Jurkat, Clone E6-1 (cell line): ENCODE data around the gene MEF2C.

Experiments
- DNase-seq: peaks from one replicate; pipeline ENCODE4 v3.0.0-alpha.2; 2011; ENCODE audit warnings: low read depth, low spot score
- H3K4me3 ChIP-seq: 2 replicates; pipeline ENCODE4 v1.5.1; 2011; ENCODE audit warnings: mild to moderate bottlenecking, low read length, control low read depth, moderate library complexity

Gene MEF2C

DNA sequence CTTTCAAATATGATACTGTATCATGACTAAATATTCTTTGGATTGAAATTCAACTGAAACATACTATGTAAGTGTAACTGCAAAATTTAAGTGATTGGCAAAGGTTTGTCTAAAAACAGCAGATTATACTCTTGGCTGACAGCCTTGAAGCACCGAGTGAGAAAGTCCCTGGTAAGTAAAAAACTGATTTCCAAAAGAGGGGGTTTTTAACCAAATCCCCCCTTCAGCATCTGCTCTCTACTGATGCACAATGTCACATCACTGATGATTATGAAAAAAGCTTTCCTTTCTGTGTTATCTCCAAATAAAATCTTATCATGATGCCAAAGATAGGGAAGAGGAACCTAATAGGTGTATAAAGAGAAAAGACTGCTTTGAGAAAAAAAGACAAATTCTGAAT lies 141.0 kb downstream of the MEF2C start:
- no peak for DNase-seq
- H3K4me3 ChIP-seq: no peak overlapping the region

DNA sequence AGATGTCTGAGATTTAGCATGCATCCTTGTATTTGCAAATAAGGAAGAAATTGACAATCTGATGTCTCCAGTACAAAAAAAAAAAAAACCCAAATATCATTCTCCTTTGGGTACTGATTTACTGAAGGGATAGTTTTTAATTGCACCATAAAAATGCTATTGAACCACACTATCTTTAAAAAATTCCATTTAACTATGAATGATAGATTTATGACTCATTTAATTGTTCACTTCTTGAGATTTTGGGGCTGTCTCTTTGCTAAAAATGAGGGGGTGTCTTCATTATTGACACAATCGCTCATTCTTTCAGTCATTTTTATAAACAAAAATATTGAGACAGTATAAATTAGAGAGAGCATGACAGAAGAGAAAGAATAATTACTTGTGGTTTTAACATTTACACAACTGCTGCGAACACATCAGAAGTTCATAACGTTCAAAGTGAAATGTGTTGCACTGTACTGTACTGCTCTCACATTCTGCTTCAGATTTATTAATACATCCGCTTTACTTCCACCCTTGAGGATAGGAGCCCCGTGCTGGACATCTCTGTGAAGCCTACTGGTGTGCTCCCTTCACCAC lies 142.3 kb downstream of the MEF2C start:
- no peak for DNase-seq
- H3K4me3 ChIP-seq: no peak overlapping the region

DNA sequence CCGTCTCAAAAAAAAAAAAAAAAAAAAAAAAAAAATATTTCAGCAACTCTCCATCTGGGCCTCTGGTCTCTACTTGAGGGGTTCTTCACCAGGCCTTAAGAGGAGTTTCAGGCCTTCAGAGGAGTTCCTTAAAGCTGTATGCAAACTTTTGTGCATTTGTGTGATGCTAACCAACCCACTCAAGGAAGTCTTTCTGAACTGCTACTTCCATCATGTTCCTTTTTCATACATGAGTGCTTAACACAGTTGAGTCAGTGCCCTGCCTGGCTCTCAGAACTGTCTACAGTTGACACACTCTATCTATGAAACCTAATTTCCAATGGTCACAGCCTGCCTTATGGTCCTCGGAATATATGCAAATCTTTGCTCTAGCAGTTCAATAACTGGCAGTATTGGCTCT lies 146.5 kb downstream of the MEF2C start:
- no peak overlapping the region for H3K4me3 ChIP-seq
- DNase-seq: no peak

DNA sequence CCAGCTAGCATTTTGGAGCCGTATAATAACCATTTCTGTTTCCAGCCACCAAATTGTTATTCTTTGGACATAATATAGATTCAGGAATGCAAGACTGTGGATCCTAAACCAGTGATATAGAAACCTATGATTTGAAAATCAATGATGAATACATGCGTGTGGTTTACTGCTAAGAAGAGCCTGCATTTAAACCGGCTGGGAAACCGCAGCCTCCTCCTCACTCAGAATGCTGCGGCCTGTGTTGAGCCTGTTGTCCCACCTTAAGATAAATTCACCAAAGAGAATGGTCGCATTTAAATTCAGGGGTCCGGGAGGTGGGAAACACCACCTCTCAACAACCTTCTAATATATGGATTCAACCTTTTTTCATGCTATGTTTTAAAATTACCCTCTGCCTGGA lies 148.0 kb downstream of the MEF2C start:
- no peak overlapping the region for H3K4me3 ChIP-seq
- DNase-seq: no peak

DNA sequence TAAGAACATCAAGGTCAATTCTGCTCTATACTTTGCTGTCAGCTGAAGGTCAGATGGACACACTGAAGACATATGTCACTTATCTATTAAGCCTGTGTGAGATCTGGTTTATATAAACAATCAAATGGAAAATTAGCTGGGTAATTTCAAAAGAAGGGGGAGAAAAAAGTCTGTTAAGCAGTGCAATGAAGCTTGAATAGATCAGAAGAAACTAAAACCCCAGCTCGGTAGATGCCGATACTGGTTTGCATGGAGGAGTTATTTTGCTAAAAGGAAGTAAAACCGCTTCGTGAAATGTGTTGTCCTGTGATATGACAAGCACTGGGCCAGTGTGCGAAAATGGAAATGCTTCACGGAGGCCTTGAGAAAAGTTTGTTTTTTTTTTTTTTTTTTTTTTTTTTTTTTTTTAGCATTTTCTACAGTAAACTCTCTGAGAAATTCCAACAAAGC lies 148.8 kb downstream of the MEF2C start:
- DNase-seq: peak; percentile 36
- H3K4me3 ChIP-seq: no peak overlapping the region

DNA sequence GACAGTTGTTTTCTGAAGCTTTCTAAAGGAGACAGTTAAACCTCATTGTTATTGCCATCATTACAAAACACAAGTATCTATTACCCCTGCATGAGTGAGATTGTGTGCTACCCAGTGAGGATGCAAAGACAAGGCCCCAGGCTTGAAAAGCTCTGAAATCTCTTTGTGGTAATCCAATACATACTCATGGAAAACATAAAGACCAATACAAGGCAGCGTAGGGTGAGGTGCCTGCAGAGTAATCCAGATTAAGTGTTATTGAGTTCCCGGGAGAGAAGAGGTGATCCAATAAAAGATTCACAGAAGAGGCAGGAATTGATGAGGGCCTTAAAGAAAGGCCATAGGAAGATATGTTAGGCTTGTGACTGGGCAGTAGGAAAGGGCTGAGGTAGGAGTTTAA lies 150.1 kb downstream of the MEF2C start:
- no peak for DNase-seq
- H3K4me3 ChIP-seq: no peak overlapping the region

DNA sequence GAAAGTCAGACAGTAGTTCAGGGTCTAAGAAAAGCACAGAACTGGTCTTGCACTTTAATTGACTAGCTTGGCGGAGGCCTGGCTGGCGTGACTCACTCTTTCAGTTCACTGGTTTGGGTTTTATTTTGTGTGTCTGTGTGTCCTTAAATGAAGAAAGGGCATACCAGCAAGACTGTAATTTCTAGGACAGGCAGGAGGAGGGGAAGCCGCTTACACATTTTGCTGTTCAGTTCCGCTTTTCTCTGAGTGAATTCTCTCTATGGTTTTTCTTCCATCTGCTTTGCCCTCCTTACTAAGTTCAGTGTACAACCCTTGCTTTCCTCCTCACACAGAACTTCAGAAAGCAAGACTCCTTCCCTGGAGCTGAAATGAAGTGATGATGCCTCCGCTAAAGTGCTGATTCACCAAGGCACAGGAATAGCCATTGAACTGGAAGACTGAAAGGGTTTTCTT lies 150.8 kb downstream of the MEF2C start:
- DNase-seq: no peak
- no peak overlapping the region for H3K4me3 ChIP-seq

DNA sequence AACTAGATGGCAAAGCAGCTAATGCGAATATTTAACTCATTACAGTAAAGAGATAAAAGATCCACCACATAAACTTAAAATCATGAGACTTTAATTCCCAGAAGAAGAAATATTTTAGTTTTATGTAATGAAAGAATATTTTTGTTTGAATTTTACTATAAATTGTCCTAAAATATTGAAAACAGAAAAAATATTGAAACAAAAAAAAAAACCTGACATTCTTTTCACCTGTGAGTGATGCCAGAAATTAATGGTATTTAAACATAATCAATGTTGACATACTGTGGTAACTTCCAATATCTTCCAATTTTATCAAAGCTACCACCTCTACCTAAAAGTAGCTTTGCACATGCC lies 153.2 kb downstream of the MEF2C start:
- no peak overlapping the region for H3K4me3 ChIP-seq
- DNase-seq: no peak

DNA sequence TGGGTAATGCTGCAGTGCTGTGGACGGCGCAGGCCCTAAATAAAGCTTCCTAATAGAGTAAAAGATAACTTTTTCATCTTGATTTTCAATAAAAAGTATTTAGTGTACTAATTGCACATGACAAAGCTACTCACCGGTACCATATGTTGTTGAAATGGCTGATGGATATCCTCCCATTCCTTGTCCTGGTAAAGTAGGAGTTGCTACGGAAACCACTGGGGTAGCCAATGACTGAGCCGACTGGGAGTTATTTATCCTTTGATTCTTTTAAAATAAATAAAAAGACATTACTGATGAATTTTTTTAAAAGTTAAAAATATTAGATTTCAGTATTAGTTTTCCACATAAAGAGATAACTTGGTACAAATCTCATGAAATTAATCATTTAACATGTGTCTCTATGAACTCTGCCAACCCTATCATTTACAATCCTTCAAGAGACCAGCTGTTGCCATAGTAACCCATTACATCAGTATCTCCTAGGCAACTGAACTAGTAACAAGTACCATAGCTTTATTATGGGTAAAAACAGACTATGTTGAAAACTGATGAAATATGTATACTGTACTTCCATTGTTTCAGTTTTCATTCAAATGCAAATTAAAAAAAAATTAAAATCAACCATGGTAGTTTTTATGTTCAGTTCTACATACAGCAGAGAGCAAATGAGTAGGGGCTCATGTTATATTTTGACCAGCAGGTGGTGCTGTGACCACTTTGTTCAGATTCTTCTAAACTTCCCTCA lies 153.7 kb downstream of the MEF2C start:
- DNase-seq: peak; percentile 64
- H3K4me3 ChIP-seq: no peak overlapping the region

DNA sequence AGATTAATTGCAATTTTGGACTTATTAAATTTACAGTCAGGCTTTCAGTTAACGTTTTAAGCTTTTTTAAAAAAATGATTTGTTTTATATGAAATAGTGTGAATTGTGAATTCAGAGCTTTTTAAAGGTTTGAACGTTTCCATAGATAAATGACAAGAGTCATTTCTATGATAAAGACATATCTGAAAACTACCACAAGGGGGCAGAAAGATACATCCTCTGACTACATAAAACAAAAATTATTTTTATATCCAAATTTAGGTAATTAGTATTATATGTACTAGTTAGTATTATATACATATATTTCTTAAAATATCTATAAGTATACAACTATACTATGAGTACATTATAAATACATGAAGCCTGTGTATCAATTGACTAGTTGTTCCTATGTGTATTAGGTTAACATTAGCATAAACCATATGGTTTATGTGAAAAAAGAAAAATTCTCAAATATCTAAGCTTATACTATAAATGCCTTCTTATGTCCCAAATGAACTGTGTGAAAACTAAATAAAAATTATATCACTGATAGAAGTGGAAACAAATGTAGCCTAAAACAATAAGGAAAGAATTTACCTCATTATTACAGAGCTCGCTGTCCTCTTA lies 155.2 kb downstream of the MEF2C start:
- peak; percentile 14 for DNase-seq

DNA sequence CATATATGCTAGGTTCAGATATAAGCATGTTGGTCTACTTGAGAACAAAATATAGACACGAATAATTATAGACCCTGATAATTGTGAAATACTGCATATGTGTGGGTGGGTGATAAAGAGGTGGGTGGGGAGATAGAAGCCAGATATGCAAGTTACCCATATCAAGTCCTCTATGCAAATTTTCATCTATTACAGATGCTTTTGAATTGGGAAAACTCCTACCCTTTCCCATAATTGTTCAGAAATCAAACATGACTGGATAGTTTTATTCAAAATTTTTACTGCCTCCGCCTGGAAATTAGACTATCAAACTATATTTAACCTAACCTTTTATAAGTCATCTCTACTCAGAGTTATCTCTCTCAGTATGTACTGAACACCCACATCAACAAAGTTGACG lies 157.5 kb downstream of the MEF2C start:
- H3K4me3 ChIP-seq: no peak overlapping the region
- no peak for DNase-seq

More for the DNA sequence above, 155.2 kb downstream of the MEF2C start:
- H3K4me3 ChIP-seq: no peak overlapping the region

DNA sequence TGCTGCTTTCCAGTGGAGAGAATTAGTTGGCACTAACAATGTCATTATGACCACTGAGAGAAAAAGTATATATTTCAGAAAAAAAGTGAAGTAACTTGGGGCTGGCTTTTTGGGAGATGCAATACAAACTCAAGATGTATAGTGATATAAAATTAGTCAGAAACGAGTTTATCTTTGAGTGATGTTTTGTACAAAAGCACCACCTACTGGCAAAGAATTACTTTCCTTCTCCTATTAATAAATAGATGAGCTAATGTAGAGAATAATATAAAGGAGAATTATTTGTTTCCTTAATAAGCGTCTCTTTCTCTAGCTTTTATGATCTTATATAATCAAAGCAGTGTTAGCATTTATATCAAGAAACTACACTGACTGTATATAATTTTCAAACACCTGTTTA lies 158.8 kb downstream of the MEF2C start:
- no peak for DNase-seq
- H3K4me3 ChIP-seq: no peak overlapping the region

DNA sequence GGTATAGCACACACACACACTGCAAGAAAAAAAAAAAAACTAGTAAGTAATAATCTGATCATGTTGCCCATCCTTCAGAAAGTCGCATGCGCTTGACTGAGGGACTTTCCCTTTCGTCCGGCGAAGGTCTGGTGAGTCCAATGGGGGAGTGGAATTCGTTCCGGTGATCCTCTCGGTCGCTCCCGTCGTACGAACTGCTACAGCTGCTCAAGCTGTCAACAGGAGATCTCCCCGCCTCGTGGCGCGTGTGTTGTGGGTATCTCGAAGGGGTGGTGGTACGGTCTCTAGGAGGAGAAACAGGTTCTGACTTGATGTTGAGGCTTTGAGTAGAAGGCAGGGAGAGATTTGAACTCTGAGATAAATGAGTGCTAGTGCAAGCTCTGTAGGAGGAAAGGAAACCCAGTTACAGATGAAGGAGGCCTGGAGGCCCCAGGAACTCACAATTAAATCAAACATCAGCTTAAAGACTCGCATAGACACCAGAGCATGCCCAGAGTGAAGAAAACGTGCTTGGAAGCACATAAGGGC lies 160.4 kb downstream of the MEF2C start:
- no peak for DNase-seq
- H3K4me3 ChIP-seq: no peak overlapping the region

DNA sequence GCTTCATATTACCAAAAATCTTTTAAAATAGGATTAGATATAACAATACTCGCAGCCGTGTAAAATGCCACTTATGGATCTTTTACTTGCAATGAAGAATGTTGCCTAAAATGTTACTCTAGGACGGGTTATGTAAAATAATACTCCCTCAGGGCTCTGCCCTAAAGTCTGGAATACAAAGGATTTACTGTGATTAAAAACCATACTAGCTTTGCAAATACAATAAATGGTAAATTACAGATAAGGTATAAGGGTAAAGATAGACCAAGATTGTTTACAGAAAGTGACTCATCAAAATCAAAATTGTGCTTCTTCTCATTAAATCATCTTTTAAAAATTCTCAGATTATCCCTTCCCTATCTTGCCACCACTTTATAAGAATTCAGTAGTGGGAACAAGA lies 163.6 kb downstream of the MEF2C start:
- no peak overlapping the region for H3K4me3 ChIP-seq
- DNase-seq: no peak

DNA sequence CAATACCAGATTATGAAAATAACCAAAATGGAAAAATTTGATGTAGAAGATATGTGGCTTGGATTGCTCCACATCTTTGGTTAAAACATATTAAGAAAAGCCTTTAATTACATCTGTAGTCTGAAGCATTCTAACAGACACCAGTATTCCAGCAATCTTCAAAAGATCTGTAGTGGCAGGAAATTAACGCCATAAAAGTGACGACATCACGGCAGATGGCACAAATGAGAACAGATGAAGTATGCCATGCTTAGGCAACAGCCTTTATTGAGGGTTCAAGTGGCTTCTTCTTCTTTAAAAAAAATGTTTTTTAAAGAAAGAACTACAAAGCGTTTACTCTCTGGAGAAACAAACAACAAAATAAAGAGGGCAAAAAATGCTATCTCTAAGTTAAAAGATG lies 164.2 kb downstream of the MEF2C start:
- no peak for DNase-seq
- no peak overlapping the region for H3K4me3 ChIP-seq

DNA sequence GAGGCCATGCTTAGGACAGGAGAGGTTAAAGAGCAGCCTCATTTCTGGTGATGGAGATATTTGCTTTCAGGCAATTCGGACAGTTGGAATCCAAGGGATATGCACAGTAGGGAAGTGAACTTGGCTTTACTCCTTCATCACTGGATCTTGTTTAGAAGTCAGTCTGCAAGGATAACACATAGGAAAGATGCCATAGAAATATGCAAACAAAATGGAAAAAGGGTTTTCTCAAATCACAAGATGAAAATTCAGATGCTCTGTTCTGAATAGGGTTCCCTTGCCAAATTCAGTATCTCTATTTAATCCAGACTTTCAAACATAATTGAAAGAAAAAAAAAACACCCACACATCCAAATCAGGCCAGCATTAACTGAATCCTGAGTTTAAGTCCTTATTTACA lies 166.9 kb downstream of the MEF2C start:
- DNase-seq: no peak
- H3K4me3 ChIP-seq: no peak overlapping the region

DNA sequence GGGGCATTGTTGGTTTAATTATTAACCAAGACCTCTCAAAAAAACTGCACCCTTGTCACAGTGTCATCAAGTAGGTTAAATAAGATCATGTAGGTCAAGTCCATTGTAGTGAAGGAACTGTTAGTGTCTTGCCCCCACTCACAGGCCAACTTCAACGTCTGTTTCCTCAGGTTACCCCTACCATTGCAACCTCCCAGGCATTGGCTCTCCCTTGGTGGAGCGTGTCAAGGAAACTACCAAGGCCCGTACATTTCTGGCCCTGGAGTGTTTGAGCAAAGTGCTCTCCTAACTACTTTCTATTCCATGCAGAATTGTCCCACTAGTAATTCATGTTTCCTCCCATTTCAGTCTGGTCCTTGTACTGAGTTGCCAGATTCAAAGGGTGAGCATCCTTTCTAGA lies 167.5 kb downstream of the MEF2C start:
- H3K4me3 ChIP-seq: no peak overlapping the region
- no peak for DNase-seq

DNA sequence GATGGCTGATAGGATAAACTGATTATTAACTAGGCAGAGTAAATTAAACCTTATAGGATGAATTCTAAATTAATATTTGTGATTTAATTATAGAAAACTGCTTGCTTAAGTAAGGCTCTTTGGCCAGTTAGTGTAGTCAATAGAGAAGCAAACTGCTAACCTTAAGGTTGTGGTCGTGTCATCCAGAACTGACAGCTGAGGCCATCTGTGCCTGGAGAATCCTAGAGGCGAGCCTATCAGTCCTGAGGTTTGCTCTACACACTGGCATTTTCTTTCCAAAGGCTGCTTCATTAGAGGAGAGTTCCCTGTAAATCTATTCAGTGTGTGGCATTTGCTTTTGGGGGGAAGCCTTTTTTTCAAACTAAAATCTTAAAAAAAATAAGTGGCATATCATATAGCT lies 169.2 kb downstream of the MEF2C start:
- no peak for DNase-seq
- no peak overlapping the region for H3K4me3 ChIP-seq

DNA sequence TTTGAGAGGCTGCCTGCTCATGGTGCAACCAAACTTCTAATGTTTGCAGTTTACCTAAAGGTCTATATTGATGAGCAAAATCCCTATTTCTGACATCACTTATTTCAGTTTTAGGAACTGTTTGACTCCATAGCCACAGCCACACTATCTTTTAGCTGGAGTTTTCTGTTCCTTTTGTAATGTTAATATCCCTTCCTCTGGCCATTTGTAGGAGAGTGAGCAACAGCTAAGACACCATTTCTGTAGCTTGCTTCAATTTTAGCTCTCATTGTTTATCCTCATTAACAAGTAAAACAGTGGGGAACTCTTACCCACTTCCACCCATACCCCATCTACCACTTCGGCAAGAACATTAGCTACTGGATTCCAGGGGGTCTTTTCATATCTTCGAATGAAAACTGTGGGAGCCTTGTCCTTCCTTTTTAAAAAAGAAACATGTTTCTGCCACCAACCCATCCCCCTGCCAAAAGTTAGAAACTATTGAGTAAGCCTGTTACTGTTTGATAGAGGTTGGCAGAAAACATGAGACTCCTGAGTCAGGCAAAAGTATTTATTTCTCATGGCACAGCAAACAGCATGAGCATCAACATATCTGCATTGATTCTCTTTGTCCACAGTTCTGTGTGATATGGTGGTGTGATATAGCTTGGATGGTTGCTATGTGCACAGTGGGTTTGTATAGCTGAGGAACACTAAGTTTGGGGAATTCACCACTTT lies 174.1 kb downstream of the MEF2C start:
- H3K4me3 ChIP-seq: no peak overlapping the region
- no peak for DNase-seq

DNA sequence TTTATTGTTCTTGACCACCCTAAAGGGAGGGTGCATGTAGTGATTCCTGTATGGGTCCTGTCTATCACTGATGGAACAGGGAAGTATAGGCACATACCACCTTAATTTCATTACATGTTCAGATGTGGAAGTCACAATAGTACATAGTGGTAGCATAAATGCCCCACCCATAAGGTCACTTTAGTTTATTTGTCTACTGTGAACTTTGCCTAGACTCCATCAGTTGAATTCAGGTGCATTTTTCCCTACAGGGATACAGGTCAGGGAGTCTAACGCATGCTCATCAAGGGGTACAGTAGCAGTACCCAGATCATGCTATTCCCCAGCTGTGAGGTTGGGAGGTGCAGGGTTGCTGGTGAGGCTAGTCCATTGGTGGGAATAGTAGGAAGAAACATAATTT lies 175.0 kb downstream of the MEF2C start:
- H3K4me3 ChIP-seq: no peak overlapping the region
- no peak for DNase-seq
